HG03565 (cell line): ENCODE data around the gene ELP6.
"Not testable (repeated sequence)": the region's sequence is repeated elsewhere in the genome, so short reads cannot be mapped to it uniquely, and the experiment has no call there.

Source experiments
- ATAC-seq: cut with Tn5 transposase; IDR thresholded peaks from one replicate; pipeline ENCODE4 v1.9.1; 2021; ENCODE audit warnings: mild to moderate bottlenecking, moderate library complexity; ENCODE audit not compliant: unreplicated experiment

The ELP6 gene

GRCh38 chr3:47469616-47470015 lies 43.9 kb downstream of the ELP6 start:
- no peak for ATAC-seq

DNA sequence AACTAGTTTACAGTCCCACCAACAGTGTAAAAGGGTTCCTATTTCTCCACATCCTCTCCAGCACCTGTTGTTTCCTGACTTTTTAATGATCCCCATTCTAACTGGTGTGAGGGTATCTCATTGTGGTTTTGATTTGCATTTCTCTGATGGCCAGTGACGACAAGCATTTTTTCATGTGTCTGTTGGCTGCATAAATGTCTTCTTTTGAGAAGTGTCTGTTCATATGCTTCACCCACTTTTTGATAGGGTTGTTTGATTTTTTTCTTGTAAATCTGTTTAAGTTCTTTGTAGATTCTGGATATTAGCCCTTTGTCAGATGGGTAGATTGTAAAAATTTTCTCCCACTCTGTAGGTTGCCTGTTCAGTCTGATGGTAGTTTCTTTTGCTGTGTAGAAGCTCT lies 45.2 kb downstream of the ELP6 start:
- not testable (repeated sequence) for ATAC-seq

DNA sequence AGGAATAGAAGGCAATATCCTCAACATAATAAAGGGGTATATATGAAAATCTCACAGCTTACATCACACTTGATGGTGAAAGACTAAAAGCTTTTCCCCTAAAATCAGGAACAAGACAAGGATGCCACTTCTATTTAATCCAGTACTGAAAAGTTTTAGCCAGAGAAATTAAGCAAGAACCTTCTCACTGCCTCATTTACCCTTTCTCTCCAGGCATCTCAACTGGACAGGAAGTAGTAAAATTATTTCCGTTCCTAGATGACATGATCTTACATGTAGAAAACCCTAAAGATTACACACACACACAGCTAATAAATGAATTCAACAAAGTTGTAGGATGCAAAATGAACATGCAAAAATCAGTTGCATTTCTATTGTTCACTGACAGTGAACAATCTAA lies 48.9 kb downstream of the ELP6 start:
- no peak for ATAC-seq

GRCh38 chr3:47459534-47460085 lies 53.9 kb downstream of the ELP6 start:
- ATAC-seq: not testable (repeated sequence)

GRCh38 chr3:47456984-47457383 lies 56.5 kb downstream of the ELP6 start:
- no peak for ATAC-seq

DNA sequence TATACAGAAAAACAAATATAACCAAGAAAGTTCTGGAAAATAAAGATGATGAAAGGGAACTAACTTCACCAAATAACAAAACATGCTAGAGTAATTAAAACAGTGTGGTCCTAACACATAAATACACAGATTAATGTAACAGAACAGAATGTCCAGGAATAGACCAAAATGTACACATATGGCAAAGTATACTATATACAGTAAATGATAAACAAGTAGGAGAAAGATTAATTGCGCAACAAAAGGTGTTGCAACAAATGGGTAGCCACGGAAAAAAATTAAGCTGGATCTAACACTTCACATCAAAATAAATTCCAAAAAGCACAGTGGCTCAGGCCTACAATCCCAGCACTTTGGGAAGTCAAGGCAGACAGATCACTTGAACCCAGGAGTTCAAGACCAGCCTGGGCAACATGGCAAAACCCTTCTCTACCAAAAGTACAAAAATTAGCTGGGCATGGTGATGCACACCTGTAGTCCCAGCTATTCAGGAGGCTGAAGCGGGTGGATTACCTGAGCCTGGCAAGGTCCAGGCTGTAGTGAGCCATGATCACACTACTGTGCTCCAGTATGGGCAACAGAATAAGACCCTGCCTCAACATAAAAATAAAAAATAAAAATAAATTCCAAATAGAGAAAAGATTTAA lies 57.6 kb downstream of the ELP6 start:
- no peak for ATAC-seq

DNA sequence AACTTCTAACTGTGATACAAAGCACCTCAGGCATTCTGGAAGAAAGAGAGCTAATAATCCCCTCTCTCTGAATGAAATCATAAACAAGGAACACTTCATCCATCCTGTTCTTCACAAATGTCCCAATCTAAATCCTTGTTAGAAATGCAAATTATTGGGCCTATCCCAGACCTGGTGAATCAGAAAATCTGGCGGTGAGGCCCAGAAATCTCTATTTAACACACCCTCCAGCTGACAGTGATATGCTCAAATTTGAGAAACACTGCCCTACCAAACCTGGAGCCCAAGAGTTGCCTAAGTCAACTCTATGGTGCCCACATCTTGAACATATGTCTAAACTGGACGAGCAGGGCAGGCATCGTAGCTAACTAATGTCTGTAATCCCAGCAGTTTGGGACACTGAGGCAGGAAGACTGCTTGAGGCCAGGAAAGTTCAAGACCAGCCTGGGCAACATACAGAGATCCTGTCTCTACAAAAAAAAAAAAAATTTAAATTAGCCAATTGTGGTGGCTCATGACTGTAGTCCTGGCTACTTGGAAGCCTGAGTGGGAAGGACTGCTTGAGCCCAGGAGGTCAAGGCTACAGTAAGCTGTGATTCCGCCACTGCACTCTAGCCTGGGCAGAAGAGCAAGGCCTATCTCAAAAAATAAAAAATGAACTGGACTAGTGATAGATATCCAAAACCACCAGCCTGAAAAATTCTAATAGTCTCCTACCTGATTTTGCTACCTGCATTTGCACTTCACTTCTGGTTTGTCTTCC lies 60.9 kb downstream of the ELP6 start:
- ATAC-seq: no peak
